Loucy (cell line): ENCODE results near the gene ZNF582.
"Not testable (repeated sequence)": the region's sequence is repeated elsewhere in the genome, so short reads cannot be mapped to it uniquely, and the experiment has no call there.

ENCODE experiments used
- H2AFZ ChIP-seq: fragments of 200-600 bp; sonication (generic); 2 replicates; pipeline ENCODE4 v1.6.0; 2016; ENCODE audit warnings: antibody characterized with exemption, mild to moderate bottlenecking, low read length, moderate library complexity
- H3F3A ChIP-seq: fragments of 200-600 bp; 2 replicates; pipeline ENCODE4 v1.6.0; 2016; ENCODE audit warnings: antibody characterized with exemption, low read depth, mild to moderate bottlenecking
- H3K27me3 ChIP-seq: fragments of 200-600 bp; sonication (generic); 2 replicates; pipeline ENCODE4 v1.6.1; 2014; ENCODE audit warnings: low read length, mild to moderate bottlenecking; ENCODE audit not compliant: insufficient read depth, poor library complexity, severe bottlenecking
- H3K36me3 ChIP-seq: fragments of 200-600 bp; sonication (generic); 2 replicates; pipeline ENCODE4 v1.6.1; 2016; ENCODE audit warnings: low read length; ENCODE audit not compliant: insufficient read depth
- H3K4me1 ChIP-seq: fragments of 200-600 bp; sonication (generic); 2 replicates; pipeline ENCODE4 v1.5.1; 2014; ENCODE audit warnings: low read length, mild to moderate bottlenecking; ENCODE audit not compliant: insufficient read depth, poor library complexity, severe bottlenecking
- H3K4me2 ChIP-seq: fragments of 200-600 bp; sonication (generic); 2 replicates; pipeline ENCODE4 v1.6.0; 2014; ENCODE audit warnings: antibody characterized with exemption, low read length, low read depth, mild to moderate bottlenecking; ENCODE audit not compliant: poor library complexity, severe bottlenecking
- H3K4me3 ChIP-seq: fragments of 200-600 bp; sonication (generic); 2 replicates; pipeline ENCODE4 v1.5.1; 2014; ENCODE audit warnings: low read length, mild to moderate bottlenecking, mixed read lengths; ENCODE audit not compliant: poor library complexity, severe bottlenecking
- H3K79me2 ChIP-seq: fragments of 200-600 bp; sonication (generic); 2 replicates; pipeline ENCODE4 v1.6.1; 2014; ENCODE audit warnings: low read length; ENCODE audit not compliant: insufficient read depth
- H3K9ac ChIP-seq: fragments of 200-600 bp; sonication (generic); 2 replicates; pipeline ENCODE4 v1.6.0; 2014; ENCODE audit warnings: mild to moderate bottlenecking, low read depth, low read length, moderate library complexity; ENCODE audit not compliant: poor library complexity, severe bottlenecking
- H3K9me2 ChIP-seq: fragments of 200-600 bp; sonication (generic); replicated peaks from 2 replicates; pipeline ENCODE4 v1.6.1; 2016; ENCODE audit warnings: low read depth, low read length, mixed read lengths
- H3K9me3 ChIP-seq: fragments of 200-600 bp; sonication (generic); 2 replicates; pipeline ENCODE4 v1.6.1; 2014; ENCODE audit warnings: mild to moderate bottlenecking, antibody characterized with exemption, low read length, low read depth; ENCODE audit not compliant: insufficient read depth
- H4K20me1 ChIP-seq: fragments of 200-600 bp; sonication (generic); 2 replicates; pipeline ENCODE4 v1.6.0; 2014; ENCODE audit warnings: antibody characterized with exemption, low read length, mild to moderate bottlenecking; ENCODE audit not compliant: insufficient read depth, poor library complexity, severe bottlenecking
- EZH2phosphoT487 ChIP-seq: fragments of 200-600 bp; IDR thresholded peaks from 2 replicates; pipeline ENCODE4 v1.6.1; 2018; ENCODE audit warnings: antibody characterized with exemption, mild to moderate bottlenecking, moderate library complexity, borderline replicate concordance
- TF ChIP-seq, protein P1 (sequence below): fragments of 200-600 bp; sonication (generic); conservative IDR thresholded peaks from 2 replicates; pipeline ENCODE4 v1.5.1; 2014; ENCODE audit warnings: mild to moderate bottlenecking, antibody characterized with exemption, low read length

Gene ZNF582

GRCh38 chr19:56347163-56347778 lies 46.1 kb downstream of the ZNF582 start:
- no peaks in the 10 kb centered on the region for H3K36me3 ChIP-seq
- TF ChIP-seq, protein P1, sequence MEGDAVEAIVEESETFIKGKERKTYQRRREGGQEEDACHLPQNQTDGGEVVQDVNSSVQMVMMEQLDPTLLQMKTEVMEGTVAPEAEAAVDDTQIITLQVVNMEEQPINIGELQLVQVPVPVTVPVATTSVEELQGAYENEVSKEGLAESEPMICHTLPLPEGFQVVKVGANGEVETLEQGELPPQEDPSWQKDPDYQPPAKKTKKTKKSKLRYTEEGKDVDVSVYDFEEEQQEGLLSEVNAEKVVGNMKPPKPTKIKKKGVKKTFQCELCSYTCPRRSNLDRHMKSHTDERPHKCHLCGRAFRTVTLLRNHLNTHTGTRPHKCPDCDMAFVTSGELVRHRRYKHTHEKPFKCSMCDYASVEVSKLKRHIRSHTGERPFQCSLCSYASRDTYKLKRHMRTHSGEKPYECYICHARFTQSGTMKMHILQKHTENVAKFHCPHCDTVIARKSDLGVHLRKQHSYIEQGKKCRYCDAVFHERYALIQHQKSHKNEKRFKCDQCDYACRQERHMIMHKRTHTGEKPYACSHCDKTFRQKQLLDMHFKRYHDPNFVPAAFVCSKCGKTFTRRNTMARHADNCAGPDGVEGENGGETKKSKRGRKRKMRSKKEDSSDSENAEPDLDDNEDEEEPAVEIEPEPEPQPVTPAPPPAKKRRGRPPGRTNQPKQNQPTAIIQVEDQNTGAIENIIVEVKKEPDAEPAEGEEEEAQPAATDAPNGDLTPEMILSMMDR: no peak
- TF ChIP-seq EZH2phosphoT487: no peak
- H3K9me2 ChIP-seq: no peaks in the 10 kb centered on the region
- peaks cover 7% of the 10 kb centered on the region; the same call in 1 of the 2 replicates for H3K9me3 ChIP-seq
- H3K79me2 ChIP-seq: no peaks in the 10 kb centered on the region
- H3K9ac ChIP-seq: no peak overlapping the region
- H3K4me3 ChIP-seq: no peak overlapping the region
- no peaks in the 10 kb centered on the region for H3K4me1 ChIP-seq
- H2AFZ ChIP-seq: no peak overlapping the region
- H3K27me3 ChIP-seq: no peaks in the 10 kb centered on the region
- no peaks in the 10 kb centered on the region for H3F3A ChIP-seq
- no peak overlapping the region for H3K4me2 ChIP-seq
- H4K20me1 ChIP-seq: no peaks in the 10 kb centered on the region

- no peak overlapping the region for H3K9ac ChIP-seq
- no peak for TF ChIP-seq EZH2phosphoT487
- TF ChIP-seq, protein P1: no peak
- no peaks in the 10 kb centered on the region for H4K20me1 ChIP-seq
- no peaks in the 10 kb centered on the region for H3K27me3 ChIP-seq
- no peaks in the 10 kb centered on the region for H3F3A ChIP-seq
- H3K4me2 ChIP-seq: no peak overlapping the region
- no peak overlapping the region for H3K4me3 ChIP-seq
- no peaks in the 10 kb centered on the region for H3K36me3 ChIP-seq
- no peaks in the 10 kb centered on the region for H3K9me2 ChIP-seq
- peaks cover 12% of the 10 kb centered on the region; the same call in 1 of the 2 replicates for H3K9me3 ChIP-seq
- no peak overlapping the region for H2AFZ ChIP-seq
- no peaks in the 10 kb centered on the region for H3K4me1 ChIP-seq
- H3K79me2 ChIP-seq: no peaks in the 10 kb centered on the region
These were observed 51.4 kb downstream of the ZNF582 start for GRCh38 chr19:56341948-56342347.

GRCh38 chr19:56339031-56339430 lies 54.3 kb downstream of the ZNF582 start:
- not testable (repeated sequence) for H3K27me3 ChIP-seq, H2AFZ ChIP-seq, H3K4me1 ChIP-seq, H3K4me3 ChIP-seq, H3K36me3 ChIP-seq, H3F3A ChIP-seq, H3K9ac ChIP-seq, H3K9me2 ChIP-seq, H3K4me2 ChIP-seq, H3K79me2 ChIP-seq, H4K20me1 ChIP-seq
- peaks cover 12% of the 10 kb centered on the region; the same call in 1 of the 2 replicates for H3K9me3 ChIP-seq

DNA sequence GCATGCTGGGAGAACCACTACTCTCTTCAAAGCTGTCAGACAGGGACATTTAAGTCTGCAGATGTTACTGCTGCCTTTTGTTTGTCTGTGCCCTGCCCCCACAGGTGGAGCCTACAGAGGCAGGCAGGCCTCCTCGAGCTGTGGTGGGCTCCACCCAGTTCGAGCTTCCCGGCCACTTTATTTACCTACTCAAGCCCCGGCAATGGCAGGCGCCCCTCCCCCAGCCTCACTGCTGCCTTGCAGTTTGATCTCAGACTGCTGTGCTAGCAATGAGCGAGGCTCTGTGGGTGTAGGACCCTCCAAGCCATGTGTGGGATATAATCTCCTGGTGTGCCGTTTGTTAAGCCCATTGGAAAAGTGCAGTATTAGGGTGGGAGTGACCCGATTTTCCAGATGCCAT lies 56.3 kb downstream of the ZNF582 start:
- not testable (repeated sequence) for H3F3A ChIP-seq, H4K20me1 ChIP-seq, H3K79me2 ChIP-seq, H3K36me3 ChIP-seq, H3K4me3 ChIP-seq, H3K9ac ChIP-seq, H3K4me2 ChIP-seq, H3K4me1 ChIP-seq, H2AFZ ChIP-seq, H3K9me2 ChIP-seq, H3K27me3 ChIP-seq, H3K9me3 ChIP-seq

DNA sequence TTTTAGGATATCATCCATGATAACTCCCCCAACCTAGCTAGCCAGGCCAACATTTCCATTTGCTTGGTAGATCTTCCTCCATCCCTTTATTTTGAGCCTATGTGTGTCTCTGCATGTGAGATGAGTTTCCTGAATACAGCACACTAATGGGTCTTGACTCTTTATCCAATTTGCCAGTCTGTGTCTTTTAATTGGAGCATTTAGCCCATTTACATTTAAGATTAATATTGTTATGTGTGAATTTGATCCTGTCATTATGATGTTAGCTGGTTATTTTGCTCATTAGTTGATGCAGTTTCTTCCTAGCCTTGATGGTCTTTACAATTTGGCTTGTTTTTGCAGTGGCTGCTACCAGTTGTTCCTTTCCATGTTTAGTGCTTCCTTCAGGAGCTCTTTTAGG lies 58.0 kb downstream of the ZNF582 start:
- not testable (repeated sequence) for H3K9me3 ChIP-seq, H3K4me2 ChIP-seq, H3K79me2 ChIP-seq, H3K27me3 ChIP-seq, H3K9ac ChIP-seq, H4K20me1 ChIP-seq, H2AFZ ChIP-seq, H3K4me1 ChIP-seq, H3K36me3 ChIP-seq, H3K4me3 ChIP-seq, H3F3A ChIP-seq, H3K9me2 ChIP-seq
